Measurements from ENCODE around the gene PTPN2. TPM values are rescaled to one million over a fixed set of nuclear protein-coding genes. Genes with fewer than 3 reads are reported as not detected.

The PTPN2 gene
- total RNA-seq, 1 donor from 2014 or later = 25.9 TPM

- Histone ChIP-seq H3K36me3 (ENCODE audit: insufficient read depth, low read length) (no peaks in the 10 kb centered on the region), H3K9ac (ENCODE audit: low read length) (peak overlapping the region; percentile 75), H3K4me3 (ENCODE audit: insufficient read depth, low read depth, low read length) (peak overlapping the region; percentile 68), H3K4me2 (ENCODE audit: low read length) (peak overlapping the region; percentile 87), H2AFZ (ENCODE audit: low read depth, low read length) (peak overlapping the region; percentile 57), H3K4me1 (ENCODE audit: insufficient read depth, low read length) (peaks cover 7% of the 10 kb centered on the region), H4K20me1 (ENCODE audit: insufficient read depth, low read length) (peaks cover 45% of the 10 kb centered on the region), H3K79me2 (ENCODE audit: insufficient read depth, low read length) (peaks cover 38% of the 10 kb centered on the region), H3K27ac (ENCODE audit: low read depth, low read length) (peak overlapping the region; percentile 23), H3K27me3 (ENCODE audit: insufficient read depth, low read length) (no peaks in the 10 kb centered on the region), H3K9me3 (ENCODE audit: insufficient read depth, low read depth, low read length) (no peaks in the 10 kb centered on the region)
- Mint-ChIP-seq H3K4me1 (ENCODE audit: low read depth, unreplicated experiment) (peaks cover 22% of the 10 kb centered on the region), H3K27ac (ENCODE audit: unreplicated experiment) (peak overlapping the region; percentile 84), H3K36me3 (ENCODE audit: low read depth, unreplicated experiment) (peaks cover 4% of the 10 kb centered on the region), H3K9me3 (ENCODE audit: unreplicated experiment) (no peaks in the 10 kb centered on the region), H3K4me3 (ENCODE audit: unreplicated experiment) (peak overlapping the region; percentile 95), H3K27me3 (ENCODE audit: low read depth, unreplicated experiment) (no peaks in the 10 kb centered on the region)
- TF ChIP-seq, protein P1, sequence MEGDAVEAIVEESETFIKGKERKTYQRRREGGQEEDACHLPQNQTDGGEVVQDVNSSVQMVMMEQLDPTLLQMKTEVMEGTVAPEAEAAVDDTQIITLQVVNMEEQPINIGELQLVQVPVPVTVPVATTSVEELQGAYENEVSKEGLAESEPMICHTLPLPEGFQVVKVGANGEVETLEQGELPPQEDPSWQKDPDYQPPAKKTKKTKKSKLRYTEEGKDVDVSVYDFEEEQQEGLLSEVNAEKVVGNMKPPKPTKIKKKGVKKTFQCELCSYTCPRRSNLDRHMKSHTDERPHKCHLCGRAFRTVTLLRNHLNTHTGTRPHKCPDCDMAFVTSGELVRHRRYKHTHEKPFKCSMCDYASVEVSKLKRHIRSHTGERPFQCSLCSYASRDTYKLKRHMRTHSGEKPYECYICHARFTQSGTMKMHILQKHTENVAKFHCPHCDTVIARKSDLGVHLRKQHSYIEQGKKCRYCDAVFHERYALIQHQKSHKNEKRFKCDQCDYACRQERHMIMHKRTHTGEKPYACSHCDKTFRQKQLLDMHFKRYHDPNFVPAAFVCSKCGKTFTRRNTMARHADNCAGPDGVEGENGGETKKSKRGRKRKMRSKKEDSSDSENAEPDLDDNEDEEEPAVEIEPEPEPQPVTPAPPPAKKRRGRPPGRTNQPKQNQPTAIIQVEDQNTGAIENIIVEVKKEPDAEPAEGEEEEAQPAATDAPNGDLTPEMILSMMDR (IDR thresholded peaks at IDR 0.05; ENCODE audit: insufficient read depth, low read depth, low read length) = no peak
- no peak for TF ChIP-seq EZH2 (IDR thresholded peaks at IDR 0.05; ENCODE audit: insufficient read depth, low read length)
- FAIRE-seq (no peak), DNase-seq (ENCODE audit: low read depth) (no peak)
Measured at GRCh38 chr18:12884406-12885323, 628 bp upstream of the PTPN2 start.

- Mint-ChIP-seq H3K27me3 (ENCODE audit: low read depth, unreplicated experiment) (no peaks in the 10 kb centered on the region), H3K9me3 (ENCODE audit: unreplicated experiment) (no peaks in the 10 kb centered on the region), H3K4me3 (ENCODE audit: unreplicated experiment) (peak overlapping the region; percentile 93), H3K36me3 (ENCODE audit: low read depth, unreplicated experiment) (peaks cover 4% of the 10 kb centered on the region), H3K4me1 (ENCODE audit: low read depth, unreplicated experiment) (peaks cover 24% of the 10 kb centered on the region), H3K27ac (ENCODE audit: unreplicated experiment) (peak overlapping the region; percentile 70)
- H3K4me2 ChIP-seq (ENCODE audit: low read length) = peak overlapping the region; percentile 97
- peak overlapping the region; percentile 98 for H3K27ac ChIP-seq (ENCODE audit: low read depth, low read length)
- H3K4me3 ChIP-seq (ENCODE audit: insufficient read depth, low read depth, low read length) = peak overlapping the region; percentile 90
- peaks cover 58% of the 10 kb centered on the region for H4K20me1 ChIP-seq (ENCODE audit: insufficient read depth, low read length)
- H3K9ac ChIP-seq (ENCODE audit: low read length) = peak overlapping the region; percentile 99
- DNase-seq (ENCODE audit: low read depth) (peak; percentile 23), FAIRE-seq (no peak)
- H3K27me3 ChIP-seq (ENCODE audit: insufficient read depth, low read length) = no peaks in the 10 kb centered on the region
- TF ChIP-seq EZH2 (IDR thresholded peaks at IDR 0.05; ENCODE audit: insufficient read depth, low read length) = no peak
- TF ChIP-seq, protein P1 (IDR thresholded peaks at IDR 0.05; ENCODE audit: insufficient read depth, low read depth, low read length) = no peak
- peaks cover 7% of the 10 kb centered on the region for H3K4me1 ChIP-seq (ENCODE audit: insufficient read depth, low read length)
- no peaks in the 10 kb centered on the region for H3K36me3 ChIP-seq (ENCODE audit: insufficient read depth, low read length)
- no peaks in the 10 kb centered on the region for H3K9me3 ChIP-seq (ENCODE audit: insufficient read depth, low read depth, low read length)
- H3K79me2 ChIP-seq (ENCODE audit: insufficient read depth, low read length) = peaks cover 51% of the 10 kb centered on the region
- peak overlapping the region; percentile 67 for H2AFZ ChIP-seq (ENCODE audit: low read depth, low read length)
Measured at GRCh38 chr18:12883372-12883683, 709 bp downstream of the PTPN2 start.

All from astrocyte (in vitro differentiated cells and primary cell).